ENCODE results near the gene NTM. TPM values are rescaled to one million over a fixed set of nuclear protein-coding genes. Genes with fewer than 3 reads are reported as not detected.

Gene NTM
- total RNA-seq, 2 experiments from 2014 or later, result not detected

DNA sequence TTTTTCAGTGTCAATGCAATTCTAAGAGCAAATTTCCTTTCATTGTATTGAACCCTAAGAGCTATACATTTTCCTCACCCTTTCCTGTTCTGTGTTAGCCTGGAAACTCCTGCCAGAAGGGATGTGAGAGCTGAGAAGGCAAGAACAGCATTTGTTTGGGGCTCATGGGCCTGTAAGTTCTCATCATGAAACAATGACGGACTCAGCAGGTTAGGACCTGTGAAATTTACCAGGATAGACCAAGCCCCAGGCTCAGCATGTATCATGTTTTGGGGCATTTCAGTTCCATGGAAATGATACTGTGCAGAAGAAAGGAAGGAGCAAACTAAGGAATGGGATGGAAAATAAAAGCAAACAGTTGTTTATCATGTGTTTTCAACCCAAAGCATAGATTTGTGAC is 41.6 kb downstream of the NTM start:
- TF ChIP-seq, protein P1, sequence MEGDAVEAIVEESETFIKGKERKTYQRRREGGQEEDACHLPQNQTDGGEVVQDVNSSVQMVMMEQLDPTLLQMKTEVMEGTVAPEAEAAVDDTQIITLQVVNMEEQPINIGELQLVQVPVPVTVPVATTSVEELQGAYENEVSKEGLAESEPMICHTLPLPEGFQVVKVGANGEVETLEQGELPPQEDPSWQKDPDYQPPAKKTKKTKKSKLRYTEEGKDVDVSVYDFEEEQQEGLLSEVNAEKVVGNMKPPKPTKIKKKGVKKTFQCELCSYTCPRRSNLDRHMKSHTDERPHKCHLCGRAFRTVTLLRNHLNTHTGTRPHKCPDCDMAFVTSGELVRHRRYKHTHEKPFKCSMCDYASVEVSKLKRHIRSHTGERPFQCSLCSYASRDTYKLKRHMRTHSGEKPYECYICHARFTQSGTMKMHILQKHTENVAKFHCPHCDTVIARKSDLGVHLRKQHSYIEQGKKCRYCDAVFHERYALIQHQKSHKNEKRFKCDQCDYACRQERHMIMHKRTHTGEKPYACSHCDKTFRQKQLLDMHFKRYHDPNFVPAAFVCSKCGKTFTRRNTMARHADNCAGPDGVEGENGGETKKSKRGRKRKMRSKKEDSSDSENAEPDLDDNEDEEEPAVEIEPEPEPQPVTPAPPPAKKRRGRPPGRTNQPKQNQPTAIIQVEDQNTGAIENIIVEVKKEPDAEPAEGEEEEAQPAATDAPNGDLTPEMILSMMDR (IDR thresholded peaks at IDR 0.05), result no peak
- no peak overlapping the region for H3K4me3 Mint-ChIP-seq
- no peak for DNase-seq
- no peaks in the 10 kb centered on the region for H3K9me3 Mint-ChIP-seq
- peaks cover 2% of the 10 kb centered on the region for H3K27me3 Mint-ChIP-seq
- intact Hi-C loops (cut with micrococcal nuclease), result no loop called here
- ChIA-PET CTCF (no interaction called here), POLR2A (no interaction called here)
- H3K36me3 Mint-ChIP-seq (ENCODE audit: low read depth), result no peaks in the 10 kb centered on the region
- no peak for ATAC-seq
- no peak overlapping the region for H3K27ac Mint-ChIP-seq
- H3K4me1 Mint-ChIP-seq (ENCODE audit: low read depth), result no peaks in the 10 kb centered on the region

DNA sequence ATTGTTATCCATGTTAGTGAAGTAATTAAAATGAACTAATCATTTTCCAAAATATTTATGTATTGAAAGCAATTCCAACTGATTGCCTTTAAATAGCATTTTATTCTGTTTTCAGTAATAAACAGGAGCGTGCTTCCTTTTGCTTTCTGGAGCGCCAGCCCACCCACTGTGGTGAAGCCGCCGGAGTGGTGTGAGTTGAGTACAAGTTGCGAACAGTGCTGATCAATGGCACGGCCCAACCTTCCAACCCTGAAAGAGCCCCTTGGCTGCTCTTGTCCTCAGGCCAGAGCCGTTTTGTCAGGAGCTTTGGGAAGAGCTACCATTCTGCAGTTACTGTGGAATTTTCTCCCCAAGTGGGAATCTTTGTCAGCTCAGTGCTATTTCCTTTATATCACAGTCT is 42.8 kb downstream of the NTM start:
- no peak overlapping the region for H3K4me3 Mint-ChIP-seq
- no peaks in the 10 kb centered on the region for H3K4me1 Mint-ChIP-seq (ENCODE audit: low read depth)
- H3K9me3 Mint-ChIP-seq, result no peaks in the 10 kb centered on the region
- H3K36me3 Mint-ChIP-seq (ENCODE audit: low read depth), result no peaks in the 10 kb centered on the region
- TF ChIP-seq, protein P1 (IDR thresholded peaks at IDR 0.05), result no peak
- ChIA-PET CTCF (no interaction called here), POLR2A (interaction anchor here (0.9 kb wide), 1 partner anchor 1336 kb away, joined by 3 read pairs; no protein-coding TSS in a partner anchor)
- intact Hi-C loops (cut with micrococcal nuclease), result no loop called here
- ATAC-seq, result no peak
- no peaks in the 10 kb centered on the region for H3K27me3 Mint-ChIP-seq
- H3K27ac Mint-ChIP-seq, result no peak overlapping the region
- DNase-seq, result no peak

DNA sequence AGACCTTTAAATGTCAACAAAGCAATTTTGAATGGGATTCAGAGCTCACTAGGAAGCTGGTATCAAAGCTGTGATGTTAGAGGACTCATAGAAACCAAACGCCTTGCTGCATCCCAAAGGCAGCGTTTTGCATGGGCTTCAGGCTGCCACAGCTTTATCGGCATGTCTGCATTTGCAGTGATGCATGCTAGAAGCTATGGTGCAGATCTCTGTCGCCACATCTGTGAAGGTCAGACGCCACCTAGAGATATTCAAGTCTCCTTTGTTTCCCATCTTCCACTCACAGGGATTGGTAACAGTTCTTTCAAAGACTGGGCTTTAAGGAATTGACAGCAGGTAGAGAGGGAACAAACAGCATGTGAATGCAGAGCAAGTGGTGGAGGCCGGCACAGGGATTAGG is 47.8 kb downstream of the NTM start:
- TF ChIP-seq, protein P1 (IDR thresholded peaks at IDR 0.05), result no peak
- Mint-ChIP-seq H3K4me3 (no peak overlapping the region), H3K27me3 (no peaks in the 10 kb centered on the region), H3K4me1 (ENCODE audit: low read depth) (no peaks in the 10 kb centered on the region), H3K27ac (no peak overlapping the region), H3K36me3 (ENCODE audit: low read depth) (no peaks in the 10 kb centered on the region), H3K9me3 (no peaks in the 10 kb centered on the region)
- POLR2A ChIA-PET, result no interaction called here
- no peak for ATAC-seq
- CTCF ChIA-PET, result no interaction called here
- no peak for DNase-seq
- intact Hi-C loops (cut with micrococcal nuclease), result no loop called here

DNA sequence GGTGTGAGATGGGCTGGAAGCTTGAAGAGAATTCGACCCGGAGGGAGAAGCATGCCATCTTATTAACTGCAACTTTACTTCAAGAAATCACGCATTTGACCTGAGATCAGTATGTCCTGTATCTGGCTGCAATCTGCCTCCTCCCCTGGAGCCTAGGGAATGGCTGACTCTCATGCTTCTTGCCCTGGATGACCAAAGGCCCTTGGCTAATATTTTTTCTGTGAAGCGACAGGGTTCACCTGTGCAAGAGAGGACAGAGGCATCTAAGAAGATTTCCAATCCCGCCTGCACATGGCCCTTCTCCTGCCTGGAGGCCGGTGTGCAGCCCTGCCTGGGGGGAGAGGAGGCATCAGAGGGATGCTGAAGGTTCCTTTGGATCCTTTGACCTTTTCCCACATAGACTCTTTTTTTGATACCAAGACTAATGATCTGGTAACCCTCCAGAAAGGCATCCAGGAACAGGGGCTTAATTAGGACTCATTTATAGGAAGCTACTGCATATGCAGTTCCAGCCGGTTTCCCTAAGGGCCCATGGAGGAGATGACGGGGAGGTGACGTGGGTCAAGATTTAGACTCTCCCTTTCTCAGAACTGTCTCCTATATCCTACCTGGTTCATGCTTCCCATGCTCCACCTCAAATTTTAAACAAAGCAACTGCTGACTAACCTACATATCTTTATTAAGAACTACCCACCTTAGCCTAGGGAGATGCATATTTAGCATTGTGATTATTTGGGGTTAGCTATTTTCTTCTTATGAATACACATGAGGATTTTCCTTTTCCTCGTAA is 50.8 kb downstream of the NTM start:
- ATAC-seq (no peak), DNase-seq (no peak)
- no peaks in the 10 kb centered on the region for H3K27me3 Mint-ChIP-seq
- CTCF ChIA-PET, result no interaction called here
- no peak overlapping the region for H3K27ac Mint-ChIP-seq
- POLR2A ChIA-PET, result no interaction called here
- H3K9me3 Mint-ChIP-seq, result no peaks in the 10 kb centered on the region
- intact Hi-C loops (cut with micrococcal nuclease), result no loop called here
- no peak overlapping the region for H3K4me3 Mint-ChIP-seq
- TF ChIP-seq, protein P1 (IDR thresholded peaks at IDR 0.05), result no peak
- no peaks in the 10 kb centered on the region for H3K36me3 Mint-ChIP-seq (ENCODE audit: low read depth)
- no peaks in the 10 kb centered on the region for H3K4me1 Mint-ChIP-seq (ENCODE audit: low read depth)

DNA sequence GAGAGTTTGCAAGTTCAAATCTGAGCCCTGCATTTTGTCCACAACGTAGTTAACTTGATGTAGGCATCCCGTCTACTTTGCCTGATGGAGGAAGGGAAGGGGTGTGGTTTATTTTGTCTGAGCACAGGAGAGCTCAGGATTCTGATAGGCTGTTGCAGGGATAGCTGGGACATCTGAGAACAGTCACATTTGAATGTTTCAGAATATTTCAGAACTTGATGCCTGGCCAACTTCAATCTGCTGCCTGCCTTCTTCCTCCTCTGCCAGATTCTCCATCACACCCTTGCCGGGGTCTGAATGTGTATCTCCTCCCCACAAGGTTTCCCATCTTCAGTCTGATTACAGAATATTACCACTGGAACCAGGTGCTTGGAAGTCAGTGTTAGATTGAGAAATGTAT is 51.6 kb downstream of the NTM start:
- Mint-ChIP-seq H3K27me3 (no peaks in the 10 kb centered on the region), H3K4me3 (no peak overlapping the region), H3K9me3 (no peaks in the 10 kb centered on the region), H3K36me3 (ENCODE audit: low read depth) (no peaks in the 10 kb centered on the region), H3K4me1 (ENCODE audit: low read depth) (no peaks in the 10 kb centered on the region), H3K27ac (no peak overlapping the region)
- POLR2A ChIA-PET, result no interaction called here
- no peak for ATAC-seq
- CTCF ChIA-PET, result no interaction called here
- intact Hi-C loops (cut with micrococcal nuclease), result no loop called here
- no peak for DNase-seq
- TF ChIP-seq, protein P1 (IDR thresholded peaks at IDR 0.05), result no peak
